ENCODE measurements around the gene FHL1. TPM values are rescaled to one million over a fixed set of nuclear protein-coding genes. Genes with fewer than 3 reads are reported as not detected.
"Not testable (repeated sequence)": the region's sequence is repeated elsewhere in the genome, so short reads cannot be mapped to it uniquely, and the experiment has no call there.

Gene FHL1
- 772 TPM for total RNA-seq
- long read RNA-seq, transcript FHL1-205 (7 exons, 2,441 nt), result major isoform, 158 of 529 reads
- long read RNA-seq, transcript FHL1-218 (6 exons, 2,878 nt), result minor isoform, 57 of 529 reads
- long read RNA-seq, transcript FHL1-202 (6 exons, 1,017 nt), result minor isoform, 6 of 529 reads
- long read RNA-seq, transcript FHL1-204 (6 exons, 2,565 nt), result minor isoform, 152 of 529 reads
- long read RNA-seq, partial matches to known transcripts, result 32 of 529 reads
- long read RNA-seq, other reads (novel, unspliced or antisense), result 111 of 529 reads

DNA sequence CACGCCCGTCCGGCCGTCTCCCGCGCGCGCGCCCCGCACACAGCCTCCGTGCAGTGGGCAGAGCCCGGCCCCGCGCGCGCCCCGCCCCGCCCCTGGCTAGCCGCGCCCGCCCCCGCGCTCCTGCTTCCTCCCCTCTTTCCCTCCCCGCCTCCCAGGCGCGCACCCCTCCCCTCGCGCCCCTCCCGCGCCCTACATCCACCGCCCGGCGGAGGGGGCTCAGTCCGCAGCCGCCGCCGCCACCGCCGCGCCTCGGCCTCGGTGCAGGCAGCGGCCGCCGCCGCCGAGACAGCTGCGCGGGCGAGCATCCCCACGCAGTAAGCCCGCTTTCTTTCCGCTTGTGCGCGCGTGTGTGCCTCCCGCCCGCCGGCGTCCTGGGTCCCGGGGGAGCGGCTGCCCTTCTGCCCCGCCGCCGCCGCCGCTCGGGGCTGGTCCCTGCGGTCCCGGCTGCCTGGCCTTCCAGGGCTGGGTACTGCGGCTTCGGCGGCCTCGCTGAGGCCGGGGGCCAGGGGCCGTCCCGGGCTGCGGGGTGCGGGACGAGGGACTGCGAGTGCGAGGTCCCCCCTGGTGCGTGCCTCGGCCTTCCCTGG is at the start of gene FHL1:
TSS of gene FHL1 (plus strand) at position 219 of the 587 bp plus-strand sequence.
- intact Hi-C loops (cut with micrococcal nuclease), result no loop called here
- peak; percentile 95 for ATAC-seq
- DNase-seq, result peak; percentile 86

DNA sequence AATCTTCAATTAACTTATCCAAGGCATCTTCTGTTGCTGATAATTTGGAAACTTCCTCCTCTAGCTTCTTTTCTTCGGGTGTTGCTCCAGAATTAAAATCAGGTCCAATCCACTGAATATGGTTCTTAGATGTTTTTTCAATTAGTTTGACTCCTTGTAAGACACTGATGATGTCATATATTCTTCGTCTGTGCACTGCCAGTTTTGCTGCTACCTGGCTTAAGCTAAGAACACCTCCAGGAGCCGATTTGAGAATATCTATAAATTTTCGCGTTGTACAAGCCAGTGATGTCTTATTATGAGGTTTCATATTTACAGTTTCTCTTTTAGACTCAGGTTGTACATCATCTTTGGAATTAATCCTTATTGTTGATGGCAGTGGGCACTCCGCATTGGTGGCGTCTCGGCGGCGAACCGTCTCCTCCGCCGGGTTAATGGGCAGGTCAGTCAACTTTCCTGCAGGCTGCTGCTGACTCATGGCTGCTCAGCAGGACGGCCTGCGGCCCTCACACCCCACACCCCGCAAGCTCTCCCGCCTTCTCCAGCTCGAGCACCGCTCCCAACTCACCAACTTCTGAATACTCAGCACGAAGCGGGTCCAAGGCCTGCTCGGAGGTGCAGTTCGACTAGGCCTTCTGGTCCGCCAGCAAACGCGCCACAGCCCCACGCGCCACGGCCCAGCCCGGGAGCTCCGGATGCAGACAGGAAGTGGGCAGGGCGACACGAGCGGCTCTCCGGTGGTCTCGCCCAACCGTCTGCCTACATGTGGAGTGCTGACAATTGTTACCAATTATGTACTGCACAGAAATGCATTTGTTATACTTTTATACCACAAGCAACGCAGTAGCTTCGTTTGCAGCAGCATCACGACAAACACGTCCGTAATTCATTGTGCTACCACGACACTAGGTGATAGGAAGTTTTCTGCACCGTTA is 49.2 kb upstream of the FHL1 start:
- DNase-seq, result no peak
- no peak for ATAC-seq
- intact Hi-C loops (cut with micrococcal nuclease), result no loop called here

DNA sequence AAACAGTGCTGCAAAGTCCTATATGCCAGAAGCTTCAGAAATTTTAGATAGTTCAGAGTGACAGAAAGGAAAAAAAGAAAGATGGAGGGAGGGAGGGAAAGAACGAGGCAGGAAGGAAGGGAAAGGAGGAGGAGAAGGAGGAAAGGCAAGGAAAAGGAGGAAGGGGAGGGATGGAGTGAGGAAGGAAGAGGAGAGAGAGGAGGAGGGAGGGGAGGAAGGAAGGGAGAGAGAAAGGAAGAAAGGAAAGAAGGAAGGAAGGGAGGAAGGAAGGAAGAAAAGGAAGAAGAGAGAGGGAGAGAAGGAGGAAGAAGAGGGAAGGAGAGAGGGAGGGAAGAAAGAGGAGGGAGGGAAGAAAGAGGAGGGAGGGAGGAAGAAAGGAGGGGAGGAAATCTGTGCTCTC is 42.4 kb upstream of the FHL1 start:
- ATAC-seq (no peak), DNase-seq (no peak)
- intact Hi-C loops (cut with micrococcal nuclease), result no loop called here

DNA sequence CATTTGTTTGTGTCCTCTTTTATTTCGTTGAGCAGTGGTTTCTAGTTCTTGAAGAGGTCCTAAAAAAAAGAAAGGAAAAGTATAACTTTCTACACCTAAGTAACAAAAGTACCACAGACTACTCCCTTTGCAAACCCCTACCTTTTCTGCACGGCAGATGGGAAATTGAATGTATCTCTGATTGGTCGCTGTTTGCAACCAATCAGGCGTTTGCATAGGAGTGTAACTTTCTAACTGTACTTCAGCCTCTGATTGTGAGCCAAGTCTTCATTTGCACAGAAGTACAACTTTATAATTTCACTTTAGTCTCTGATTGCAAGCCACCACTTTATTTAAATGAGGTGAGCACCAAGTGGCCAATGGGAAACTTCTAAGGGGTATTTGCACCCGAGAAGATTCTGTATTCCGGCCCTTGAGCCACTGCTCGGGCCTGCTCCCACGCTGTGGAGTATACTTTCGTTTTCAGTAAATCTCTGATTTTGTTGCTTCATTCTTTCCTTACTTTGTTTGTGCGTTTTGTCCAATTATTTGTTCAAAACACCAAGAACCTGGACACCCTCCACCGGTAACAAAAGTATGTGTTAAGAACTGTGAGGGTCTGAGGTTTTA is 40.3 kb upstream of the FHL1 start:
- intact Hi-C loops (cut with micrococcal nuclease), result no loop called here
- ATAC-seq (no peak), DNase-seq (no peak)

DNA sequence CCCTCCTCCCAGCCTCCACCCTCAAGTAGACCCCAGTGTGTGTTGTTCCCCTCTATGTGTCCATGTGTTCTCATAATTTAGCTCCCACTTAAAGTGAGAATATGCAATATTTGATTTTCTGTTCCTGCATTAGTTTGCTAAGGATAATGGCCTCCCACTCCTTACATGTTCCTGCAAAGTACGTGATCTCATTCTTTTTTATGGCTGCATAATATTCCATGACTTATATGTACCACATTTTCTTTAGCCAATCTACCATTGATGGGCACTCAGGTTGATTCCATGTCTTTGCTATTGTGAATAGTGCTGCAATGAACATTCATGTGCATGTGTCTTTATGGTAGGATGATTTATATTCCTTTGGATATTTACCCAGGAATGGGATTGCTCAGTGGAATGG is 38.4 kb upstream of the FHL1 start:
- intact Hi-C loops (cut with micrococcal nuclease); ATAC-seq; DNase-seq: not testable (repeated sequence)

DNA sequence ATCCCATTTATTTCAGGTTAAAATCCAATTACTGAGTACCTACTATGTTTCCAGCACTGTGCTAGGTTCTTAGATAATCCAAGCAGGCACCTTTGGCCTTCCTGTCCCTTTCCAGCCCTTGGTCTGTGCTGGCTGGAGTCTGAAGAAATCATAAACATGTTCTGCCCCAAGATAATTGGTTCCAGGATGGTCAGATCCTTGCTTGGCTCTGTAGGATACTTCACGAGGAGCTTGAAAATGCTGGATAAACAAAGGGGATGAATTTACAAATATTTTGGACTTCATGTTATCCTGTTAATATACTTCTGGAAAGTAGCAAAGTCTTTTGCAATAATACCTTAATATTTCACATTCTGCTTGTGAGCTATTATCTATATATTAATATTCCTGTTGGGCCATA is 35.0 kb upstream of the FHL1 start:
- no peak for ATAC-seq
- no peak for DNase-seq
- intact Hi-C loops (cut with micrococcal nuclease), result no loop called here

DNA sequence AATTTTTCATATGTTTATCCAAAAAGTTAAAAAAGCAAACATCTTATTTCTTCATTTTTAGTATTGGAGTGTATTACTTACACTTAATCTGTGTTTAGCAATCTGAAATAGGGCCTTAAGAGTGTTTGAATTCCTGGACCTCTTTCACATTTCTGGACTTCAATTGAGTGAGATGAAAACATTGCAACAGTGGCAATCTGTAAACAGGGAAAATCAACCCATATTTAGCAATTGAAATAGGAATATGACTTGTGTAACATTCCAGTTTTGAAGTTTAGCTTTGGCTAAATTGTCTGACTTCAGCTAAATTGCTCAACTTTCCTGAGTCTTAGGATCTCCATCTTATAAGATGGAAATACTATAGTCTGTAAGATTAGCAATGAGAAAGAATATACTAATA is 34.6 kb upstream of the FHL1 start:
- ATAC-seq (no peak), DNase-seq (no peak)
- intact Hi-C loops (cut with micrococcal nuclease), result no loop called here

DNA sequence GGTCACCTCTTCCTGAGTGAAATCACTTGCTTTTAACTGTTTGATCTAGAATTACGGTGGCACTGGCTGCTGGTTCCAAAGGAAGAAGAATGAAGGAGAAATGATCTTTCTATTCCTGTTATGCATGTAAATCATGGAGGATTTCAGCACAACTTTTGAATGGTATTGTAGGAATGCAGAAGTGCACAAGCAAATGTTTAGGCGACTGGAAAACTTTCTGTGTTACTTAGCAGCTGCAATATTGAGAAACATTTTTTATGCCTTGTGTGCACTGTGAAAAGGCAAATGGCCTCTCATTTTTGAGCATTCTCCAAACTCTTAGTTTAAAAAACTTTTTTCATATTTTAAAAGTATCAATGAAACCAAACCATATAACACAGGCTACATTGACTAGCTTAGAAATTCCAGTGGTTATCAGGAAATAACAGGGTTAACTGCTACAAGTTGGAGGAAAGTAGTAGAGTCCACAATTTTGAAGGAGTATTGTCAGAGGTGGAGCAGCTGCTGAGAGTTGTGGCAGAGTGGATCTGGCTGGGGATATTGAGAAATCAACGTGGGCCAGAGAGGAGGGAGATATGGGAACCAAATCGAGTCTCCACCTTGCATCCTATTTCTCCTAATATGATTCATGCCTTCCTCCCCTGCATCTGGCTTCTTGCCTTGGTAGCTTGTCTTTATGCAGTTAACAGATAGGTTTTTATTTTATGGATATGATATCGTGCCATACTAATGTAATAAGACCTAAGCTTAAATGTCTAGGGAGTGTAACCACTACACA is 32.0 kb upstream of the FHL1 start:
- intact Hi-C loops (cut with micrococcal nuclease), result no loop called here
- peak; percentile 44 for ATAC-seq
- DNase-seq, result no peak

DNA sequence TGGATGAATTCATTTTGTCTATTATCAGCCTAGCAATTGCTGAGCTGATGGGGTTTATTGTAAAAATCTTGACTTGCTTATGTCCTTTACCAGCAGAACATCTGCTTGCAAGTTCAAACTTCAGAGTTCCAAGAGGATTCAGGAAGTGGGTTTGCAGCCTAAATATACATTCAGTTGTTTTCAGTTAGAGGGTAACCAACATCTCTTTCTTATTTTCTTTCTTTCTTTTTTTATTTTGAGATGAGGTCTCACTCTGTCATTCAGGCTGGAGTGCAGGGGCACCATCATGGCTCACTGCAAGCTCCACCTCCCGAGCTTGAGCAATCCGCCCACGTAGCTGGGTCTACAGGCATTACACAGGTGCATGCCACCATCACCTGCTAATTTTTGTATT is 31.4 kb upstream of the FHL1 start:
- no peak for ATAC-seq
- intact Hi-C loops (cut with micrococcal nuclease), result no loop called here
- DNase-seq, result no peak

DNA sequence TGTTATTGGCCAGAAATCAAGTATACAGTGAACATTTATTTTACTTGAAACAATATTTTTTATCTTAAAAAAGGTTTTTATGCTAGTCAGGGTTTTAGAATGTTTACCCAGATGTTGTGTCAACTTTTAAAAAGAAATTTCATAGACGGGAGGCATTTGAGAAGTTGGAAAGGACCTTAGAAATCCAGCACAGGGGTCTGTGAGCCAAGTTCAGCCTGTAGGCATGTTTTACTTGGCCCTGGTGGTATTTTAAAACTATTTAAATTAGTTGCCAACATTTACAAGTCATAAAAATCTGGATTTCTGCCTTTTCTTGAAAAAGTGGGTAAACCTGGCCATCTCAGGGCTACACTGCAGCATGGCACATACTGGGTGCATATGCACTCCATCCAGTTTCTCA is 25.5 kb upstream of the FHL1 start:
- ATAC-seq, result no peak
- no peak for DNase-seq
- intact Hi-C loops (cut with micrococcal nuclease), result no loop called here

DNA sequence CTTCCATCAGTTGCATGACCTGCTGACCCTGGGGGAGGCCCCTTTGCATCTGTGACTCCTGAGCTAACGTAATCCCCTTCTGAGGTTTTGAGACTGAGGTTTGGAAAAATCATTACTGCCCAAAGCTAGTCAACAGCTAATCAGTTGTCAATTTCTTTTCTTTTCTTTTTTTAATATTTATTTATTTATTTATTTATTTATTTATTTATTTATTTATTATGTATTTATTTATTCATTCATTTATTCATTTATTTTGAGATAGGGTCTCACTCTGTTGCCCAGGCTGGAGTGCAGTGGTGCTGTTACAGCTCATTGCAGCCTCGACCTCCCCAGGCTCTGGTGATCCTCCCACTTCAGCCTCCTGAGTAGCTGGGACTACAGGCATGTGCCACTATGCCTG is 25.1 kb upstream of the FHL1 start:
- DNase-seq (no peak), ATAC-seq (no peak)
- intact Hi-C loops (cut with micrococcal nuclease), result no loop called here

DNA sequence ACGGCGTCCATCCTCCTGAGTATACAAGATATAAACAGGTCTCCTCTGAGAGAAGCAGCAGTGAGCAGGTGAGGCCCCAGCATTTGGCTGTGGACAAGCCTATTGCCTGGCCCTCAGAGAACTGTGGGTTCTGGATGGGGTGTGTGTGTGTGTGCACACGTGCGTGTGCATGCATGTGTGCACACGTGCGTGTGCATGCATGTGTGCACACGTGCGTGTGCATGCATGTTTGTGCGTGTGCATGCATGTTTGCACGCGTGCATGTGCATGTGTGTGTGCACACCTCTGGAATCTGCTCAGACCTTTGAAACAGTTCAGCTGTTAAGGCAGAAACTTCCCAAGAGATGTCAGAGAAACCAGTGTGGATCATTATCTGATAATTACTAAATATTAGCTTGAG is 22.2 kb upstream of the FHL1 start:
- intact Hi-C loops (cut with micrococcal nuclease), result no loop called here
- DNase-seq (no peak), ATAC-seq (no peak)

DNA sequence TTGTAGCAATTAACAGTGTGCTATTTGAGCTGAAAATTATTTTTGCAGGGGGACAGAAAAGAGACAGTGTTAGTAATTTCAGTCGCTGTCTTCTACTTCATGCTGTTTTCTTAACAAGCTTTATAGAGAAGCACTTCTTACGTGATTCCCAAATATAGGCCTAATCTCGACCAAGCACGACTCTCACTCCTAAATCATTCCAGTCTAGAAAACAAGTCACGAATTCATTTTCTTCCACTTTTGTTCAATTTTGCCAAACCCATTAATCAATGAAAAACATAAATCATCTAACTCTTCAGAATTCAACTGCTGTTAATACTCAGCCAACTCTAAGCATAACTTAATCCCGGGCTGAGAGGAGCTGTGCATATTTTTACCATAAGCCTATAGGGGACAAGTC is 21.0 kb upstream of the FHL1 start:
- intact Hi-C loops (cut with micrococcal nuclease), result no loop called here
- DNase-seq, result no peak
- ATAC-seq, result peak; percentile 64

DNA sequence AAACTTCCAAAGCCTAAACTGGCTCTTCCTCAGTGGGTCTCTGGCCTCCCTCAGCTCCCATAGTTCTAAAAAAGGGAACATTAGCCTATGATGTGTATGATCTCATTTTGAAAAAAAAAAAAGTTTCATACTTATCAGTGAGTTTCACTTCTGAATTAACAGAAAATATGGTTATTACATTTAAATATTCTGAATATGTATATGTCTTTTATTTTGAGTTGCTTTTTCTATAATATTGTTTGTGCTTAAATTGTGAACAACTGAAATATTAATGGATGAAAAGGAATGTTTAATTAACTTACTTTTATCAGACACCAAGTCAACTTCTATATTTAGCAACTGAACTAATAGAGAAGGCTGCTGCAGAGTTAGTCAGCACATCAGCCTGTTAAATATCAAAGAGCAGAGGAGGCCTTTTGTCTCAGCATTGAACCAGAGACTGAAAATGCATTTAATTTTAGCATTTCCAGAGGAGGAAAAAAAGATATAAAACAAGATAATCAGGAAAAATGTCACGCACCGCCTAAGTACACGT is 20.4 kb upstream of the FHL1 start:
- intact Hi-C loops (cut with micrococcal nuclease), result no loop called here
- DNase-seq (no peak), ATAC-seq (peak; percentile 83)

DNA sequence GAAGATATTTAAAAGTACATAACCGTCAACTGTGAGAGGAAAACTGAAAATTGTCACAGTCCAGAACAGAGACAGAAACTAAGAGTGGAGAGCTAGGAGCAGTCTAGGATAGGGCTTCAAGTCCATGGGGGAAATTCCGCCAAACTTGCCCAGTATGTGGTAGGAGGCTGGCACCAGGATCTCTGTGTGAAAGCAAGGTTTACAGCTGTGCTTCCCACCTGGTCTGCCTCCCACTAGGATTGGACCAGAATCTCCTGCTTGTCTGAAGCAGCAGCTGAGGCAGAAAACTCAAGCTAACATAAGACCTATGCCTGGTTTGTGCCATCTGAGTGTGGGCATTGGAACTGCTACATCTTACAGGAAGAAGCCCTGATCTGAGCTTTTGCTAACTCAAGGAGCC is 18.6 kb upstream of the FHL1 start:
- DNase-seq, result no peak
- ATAC-seq, result no peak
- intact Hi-C loops (cut with micrococcal nuclease), result no loop called here

DNA sequence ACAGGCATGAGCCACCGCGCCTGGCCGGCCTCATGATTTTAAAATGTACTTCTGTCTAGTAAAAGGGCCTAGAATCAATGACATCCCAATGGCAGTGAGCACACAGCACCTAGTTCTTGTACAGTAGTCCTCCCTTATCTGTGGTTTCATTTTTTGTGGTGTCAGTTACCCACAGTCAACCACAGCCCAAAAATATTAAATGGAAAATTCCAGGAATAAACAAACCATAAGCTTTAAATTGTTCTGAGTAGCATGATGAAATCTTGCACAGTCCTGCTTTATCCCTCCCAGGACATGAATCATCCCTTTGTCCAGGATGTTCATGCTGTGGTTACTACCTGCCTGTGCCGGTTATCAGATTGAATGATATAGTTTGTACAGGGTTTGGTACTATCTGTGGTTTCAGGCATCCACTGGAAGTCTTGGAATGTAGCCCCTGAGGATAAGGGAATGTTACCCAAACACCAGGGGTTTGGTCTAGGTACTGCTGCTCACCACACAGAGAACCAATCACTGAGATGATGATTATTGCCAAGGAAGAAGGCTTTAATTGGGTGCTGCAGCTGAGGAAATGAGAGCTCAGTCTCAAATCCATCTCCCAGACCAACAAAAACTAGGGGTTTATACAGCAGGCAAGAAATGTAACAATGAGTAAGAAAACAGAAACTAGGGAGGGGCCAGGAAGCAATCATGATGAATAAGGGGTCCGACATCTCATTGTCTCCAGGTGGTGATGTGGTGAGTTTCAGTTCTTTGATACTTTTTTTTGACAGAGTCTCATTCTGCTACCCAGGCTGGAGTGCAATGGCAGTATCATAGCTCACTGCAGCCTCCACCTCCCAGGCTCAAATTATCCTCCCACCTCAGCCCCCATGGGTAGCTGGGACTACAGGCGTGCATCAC is 16.2 kb upstream of the FHL1 start:
- ATAC-seq (no peak), DNase-seq (no peak)
- intact Hi-C loops (cut with micrococcal nuclease), result no loop called here

DNA sequence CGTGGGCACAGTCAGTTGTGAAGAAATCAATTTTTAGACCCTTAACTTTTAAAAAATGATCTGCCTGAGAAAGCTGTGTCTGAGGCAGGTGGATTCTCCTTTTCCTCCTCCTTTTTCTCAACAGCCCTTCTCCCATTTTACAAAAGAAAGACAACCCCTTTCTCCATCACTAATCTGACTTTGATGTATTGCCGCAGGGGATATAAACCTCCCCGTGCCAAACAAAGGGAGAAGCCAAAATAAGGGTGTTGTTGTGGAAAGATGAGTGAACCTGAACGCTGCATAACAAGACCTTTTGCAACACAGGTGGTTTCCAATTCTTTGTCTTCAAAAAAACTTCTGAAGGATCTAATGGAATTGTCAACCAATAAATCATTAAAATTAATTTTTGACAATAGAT is 8.4 kb upstream of the FHL1 start:
- DNase-seq (no peak), ATAC-seq (no peak)
- intact Hi-C loops (cut with micrococcal nuclease), result no loop called here

DNA sequence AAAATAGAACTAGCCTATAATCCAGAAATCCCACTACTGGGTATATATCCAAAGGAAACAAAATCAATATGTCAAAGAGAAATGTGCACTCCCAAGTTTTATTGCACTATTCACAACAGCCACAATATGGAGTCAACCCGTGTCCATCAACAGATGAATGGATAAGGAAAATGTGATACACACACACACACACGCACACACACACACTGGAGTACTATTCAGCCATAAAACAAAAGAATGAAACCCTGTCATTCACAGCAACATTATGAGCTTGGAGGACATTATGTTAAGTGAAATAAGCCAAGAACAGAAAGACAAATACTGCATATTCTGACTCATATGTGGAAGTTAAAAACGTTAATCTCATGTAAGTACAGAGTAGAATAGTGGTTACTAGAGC is 5.8 kb upstream of the FHL1 start:
- no peak for ATAC-seq
- intact Hi-C loops (cut with micrococcal nuclease), result no loop called here
- no peak for DNase-seq
